ENCODE data around the gene ADGRF3. TPM values are rescaled to one million over a fixed set of nuclear protein-coding genes. Genes with fewer than 3 reads are reported as not detected.

The ADGRF3 gene
- total and polyA plus RNA-seq, 12 donors = 0.03 to 0.72 TPM; not detected in 10

DNA sequence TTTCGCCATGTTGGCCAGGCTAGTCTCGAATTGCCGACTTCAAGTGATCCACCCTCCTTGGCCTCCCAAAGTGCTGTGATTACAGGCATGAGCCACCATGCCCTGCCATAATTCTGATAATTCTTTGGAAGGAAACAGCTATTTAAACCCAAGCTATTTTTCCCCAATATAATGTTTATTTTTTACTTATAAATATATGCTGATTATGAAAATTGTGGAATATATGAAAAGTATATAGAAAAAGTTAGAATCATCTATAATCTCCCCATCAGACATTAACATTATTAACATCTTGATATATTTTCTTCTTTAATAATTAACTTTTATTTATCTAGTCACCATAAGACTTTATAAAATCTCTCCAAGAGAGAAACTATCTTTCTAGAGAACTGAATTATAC, 60.7 kb downstream of the ADGRF3 start:
- intact Hi-C loops (cut with DNase I) = loop anchor here in 3 of 10 donors (5.0 to 10.0 kb wide), 3 partner anchors 51 to 81 kb away; no protein-coding TSS in a partner anchor
- Histone ChIP-seq H3K27me3 (no peaks in the 10 kb centered on the region), H3K4me1 (no peaks in the 10 kb centered on the region), H3K9me3 (no peaks in the 10 kb centered on the region), H3K36me3 (peaks cover 0 to 100% (median 68%) of the 10 kb centered on the region in 9 donors), H3K27ac (no peak overlapping the region), H3K4me3 (no peak overlapping the region)
- DNase-seq (no peak), ATAC-seq (no peak)
- TF ChIP-seq, protein P1, sequence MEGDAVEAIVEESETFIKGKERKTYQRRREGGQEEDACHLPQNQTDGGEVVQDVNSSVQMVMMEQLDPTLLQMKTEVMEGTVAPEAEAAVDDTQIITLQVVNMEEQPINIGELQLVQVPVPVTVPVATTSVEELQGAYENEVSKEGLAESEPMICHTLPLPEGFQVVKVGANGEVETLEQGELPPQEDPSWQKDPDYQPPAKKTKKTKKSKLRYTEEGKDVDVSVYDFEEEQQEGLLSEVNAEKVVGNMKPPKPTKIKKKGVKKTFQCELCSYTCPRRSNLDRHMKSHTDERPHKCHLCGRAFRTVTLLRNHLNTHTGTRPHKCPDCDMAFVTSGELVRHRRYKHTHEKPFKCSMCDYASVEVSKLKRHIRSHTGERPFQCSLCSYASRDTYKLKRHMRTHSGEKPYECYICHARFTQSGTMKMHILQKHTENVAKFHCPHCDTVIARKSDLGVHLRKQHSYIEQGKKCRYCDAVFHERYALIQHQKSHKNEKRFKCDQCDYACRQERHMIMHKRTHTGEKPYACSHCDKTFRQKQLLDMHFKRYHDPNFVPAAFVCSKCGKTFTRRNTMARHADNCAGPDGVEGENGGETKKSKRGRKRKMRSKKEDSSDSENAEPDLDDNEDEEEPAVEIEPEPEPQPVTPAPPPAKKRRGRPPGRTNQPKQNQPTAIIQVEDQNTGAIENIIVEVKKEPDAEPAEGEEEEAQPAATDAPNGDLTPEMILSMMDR (IDR thresholded peaks at IDR 0.05) = no peak
- 94 to 99% methylated on average over 3 of the region's 3 CpGs for WGBS, 2 donors

DNA sequence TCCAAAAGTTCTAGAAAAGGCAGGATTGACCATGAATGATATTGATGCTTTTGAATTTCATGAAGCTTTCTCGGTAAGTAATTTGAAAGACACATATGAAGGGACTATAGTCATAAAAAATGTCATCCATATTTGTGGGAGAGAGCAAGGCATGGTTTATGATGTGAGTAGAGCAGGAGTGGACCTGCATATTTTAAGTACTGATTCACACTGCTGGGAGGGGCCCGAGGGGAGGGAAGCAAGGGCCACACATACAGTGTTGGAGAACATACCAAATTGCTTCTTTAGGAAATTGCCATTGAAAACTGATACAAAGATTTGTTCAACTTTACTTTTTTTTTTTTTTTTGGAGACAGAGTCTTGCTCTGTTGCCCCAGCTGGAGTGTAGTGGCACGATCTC, 62.5 kb downstream of the ADGRF3 start:
- Histone ChIP-seq H3K36me3 (peaks cover 0 to 100% (median 75%) of the 10 kb centered on the region in 9 donors), H3K4me3 (no peak overlapping the region), H3K4me1 (no peaks in the 10 kb centered on the region), H3K27ac (no peak overlapping the region), H3K9me3 (no peaks in the 10 kb centered on the region), H3K27me3 (no peaks in the 10 kb centered on the region)
- intact Hi-C loops (cut with DNase I) = loop anchor here in 2 of 10 donors (10.0 kb wide), 2 partner anchors 49 to 79 kb away; no protein-coding TSS in a partner anchor
- DNase-seq (no peak), ATAC-seq (no peak)
- TF ChIP-seq, protein P1 (IDR thresholded peaks at IDR 0.05) = no peak
- WGBS, 2 donors = 97 to 98% methylated on average over 3 of the region's 3 CpGs

DNA sequence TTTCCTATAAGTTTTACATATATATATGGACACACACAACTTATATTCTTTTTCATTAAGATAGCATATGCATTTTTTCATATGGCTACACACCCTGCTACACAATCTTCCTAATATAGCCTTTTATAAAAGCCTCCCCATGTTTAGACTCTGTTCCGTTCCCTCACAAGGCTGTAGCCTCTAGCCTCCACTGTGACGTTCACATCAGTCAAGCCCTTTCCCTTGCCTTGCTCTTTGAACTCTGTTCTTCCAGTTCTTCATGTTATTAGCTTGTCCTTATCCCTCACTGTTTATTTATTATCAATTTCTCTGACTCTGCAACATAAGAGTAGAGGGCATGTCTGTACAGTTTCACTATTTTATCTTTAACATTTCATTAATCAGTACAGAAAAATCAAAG, 63.0 kb downstream of the ADGRF3 start:
- TF ChIP-seq, protein P1 (IDR thresholded peaks at IDR 0.05) = no peak
- WGBS, 2 donors = 89 to 90% methylated on average over 2 of the region's 2 CpGs

DNA sequence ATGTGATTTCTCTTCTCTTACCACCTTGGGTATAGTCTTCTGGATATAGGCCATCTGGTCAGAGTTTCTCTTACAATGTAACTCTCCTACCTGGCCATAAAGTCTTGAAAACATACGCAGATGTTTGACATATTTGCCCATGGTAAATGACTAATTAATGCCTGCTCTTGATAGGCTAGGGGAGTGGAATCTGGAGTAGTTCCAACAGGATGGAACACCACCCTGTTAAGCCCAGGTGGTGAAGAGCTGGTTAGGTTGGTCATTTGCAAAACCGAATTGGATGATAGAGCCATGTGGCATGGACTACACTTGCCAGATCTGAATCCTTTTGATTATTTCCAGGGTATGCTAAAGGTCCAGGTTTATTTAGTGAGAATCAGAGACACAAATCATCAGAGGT, 65.4 kb downstream of the ADGRF3 start:
- intact Hi-C loops (cut with DNase I) = loop anchor here in 2 of 10 donors (10.0 kb wide), 2 partner anchors 46 to 76 kb away; no protein-coding TSS in a partner anchor
- DNase-seq (no peak), ATAC-seq (no peak)
- H3K4me3 ChIP-seq = no peak overlapping the region
- H3K9me3 ChIP-seq = no peaks in the 10 kb centered on the region
- TF ChIP-seq, protein P1 (IDR thresholded peaks at IDR 0.05) = no peak
- WGBS, 2 donors = 88 to 91% methylated on average over 2 of the region's 2 CpGs
- H3K36me3 ChIP-seq = peaks cover 0 to 100% (median 73%) of the 10 kb centered on the region in 9 donors
- no peaks in the 10 kb centered on the region for H3K27me3 ChIP-seq
- H3K27ac ChIP-seq = no peak overlapping the region
- peaks cover 0 to 2% (median 0%) of the 10 kb centered on the region in 9 donors for H3K4me1 ChIP-seq

More for the DNA sequence above, 63.0 kb downstream of the ADGRF3 start:
- Histone ChIP-seq H3K27ac (no peak overlapping the region), H3K36me3 (peaks cover 0 to 100% (median 80%) of the 10 kb centered on the region in 9 donors), H3K27me3 (no peaks in the 10 kb centered on the region), H3K4me3 (no peak overlapping the region), H3K9me3 (no peaks in the 10 kb centered on the region), H3K4me1 (no peaks in the 10 kb centered on the region)
- DNase-seq = no peak
- intact Hi-C loops (cut with DNase I) = loop anchor here in 2 of 10 donors (10.0 kb wide), 2 partner anchors 49 to 79 kb away; no protein-coding TSS in a partner anchor
- no peak for ATAC-seq
